ENCODE measurements around the gene LRRC8D. TPM values are rescaled to one million over a fixed set of nuclear protein-coding genes. Genes with fewer than 3 reads are reported as not detected.

Gene LRRC8D
- total RNA-seq, 1 experiment from 2014 or later = 22.3 TPM

DNA sequence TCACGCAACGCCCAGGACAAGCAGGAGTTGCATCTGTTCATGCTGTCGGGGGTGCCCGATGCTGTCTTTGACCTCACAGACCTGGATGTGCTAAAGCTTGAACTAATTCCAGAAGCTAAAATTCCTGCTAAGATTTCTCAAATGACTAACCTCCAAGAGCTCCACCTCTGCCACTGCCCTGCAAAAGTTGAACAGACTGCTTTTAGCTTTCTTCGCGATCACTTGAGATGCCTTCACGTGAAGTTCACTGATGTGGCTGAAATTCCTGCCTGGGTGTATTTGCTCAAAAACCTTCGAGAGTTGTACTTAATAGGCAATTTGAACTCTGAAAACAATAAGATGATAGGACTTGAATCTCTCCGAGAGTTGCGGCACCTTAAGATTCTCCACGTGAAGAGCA, 113.6 kb downstream of the LRRC8D start:
- no peak for DNase-seq
- Mint-ChIP-seq H3K4me1 (ENCODE audit: low read depth, unreplicated experiment) (no peaks in the 10 kb centered on the region), H3K9me3 (ENCODE audit: low read depth, unreplicated experiment) (no peaks in the 10 kb centered on the region), H3K27me3 (ENCODE audit: unreplicated experiment) (no peaks in the 10 kb centered on the region), H3K27ac (ENCODE audit: unreplicated experiment) (no peak overlapping the region), H3K36me3 (ENCODE audit: insufficient read depth, unreplicated experiment) (peaks cover under 1% of the 10 kb centered on the region), H3K4me3 (ENCODE audit: low read depth, unreplicated experiment) (no peak overlapping the region)
- TF ChIP-seq, protein P1, sequence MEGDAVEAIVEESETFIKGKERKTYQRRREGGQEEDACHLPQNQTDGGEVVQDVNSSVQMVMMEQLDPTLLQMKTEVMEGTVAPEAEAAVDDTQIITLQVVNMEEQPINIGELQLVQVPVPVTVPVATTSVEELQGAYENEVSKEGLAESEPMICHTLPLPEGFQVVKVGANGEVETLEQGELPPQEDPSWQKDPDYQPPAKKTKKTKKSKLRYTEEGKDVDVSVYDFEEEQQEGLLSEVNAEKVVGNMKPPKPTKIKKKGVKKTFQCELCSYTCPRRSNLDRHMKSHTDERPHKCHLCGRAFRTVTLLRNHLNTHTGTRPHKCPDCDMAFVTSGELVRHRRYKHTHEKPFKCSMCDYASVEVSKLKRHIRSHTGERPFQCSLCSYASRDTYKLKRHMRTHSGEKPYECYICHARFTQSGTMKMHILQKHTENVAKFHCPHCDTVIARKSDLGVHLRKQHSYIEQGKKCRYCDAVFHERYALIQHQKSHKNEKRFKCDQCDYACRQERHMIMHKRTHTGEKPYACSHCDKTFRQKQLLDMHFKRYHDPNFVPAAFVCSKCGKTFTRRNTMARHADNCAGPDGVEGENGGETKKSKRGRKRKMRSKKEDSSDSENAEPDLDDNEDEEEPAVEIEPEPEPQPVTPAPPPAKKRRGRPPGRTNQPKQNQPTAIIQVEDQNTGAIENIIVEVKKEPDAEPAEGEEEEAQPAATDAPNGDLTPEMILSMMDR (IDR thresholded peaks at IDR 0.05; ENCODE audit: unreplicated experiment) = no peak
- no TSS peak for BruUV-seq (replicated peaks)
- intact Hi-C loops (cut with micrococcal nuclease; ENCODE audit: unreplicated experiment) = no loop called here
- CTCF ChIA-PET = interaction anchor here (0.7 kb wide), 2 partner anchors 10 to 16 kb away, joined by 3 read pairs; no protein-coding TSS in a partner anchor

DNA sequence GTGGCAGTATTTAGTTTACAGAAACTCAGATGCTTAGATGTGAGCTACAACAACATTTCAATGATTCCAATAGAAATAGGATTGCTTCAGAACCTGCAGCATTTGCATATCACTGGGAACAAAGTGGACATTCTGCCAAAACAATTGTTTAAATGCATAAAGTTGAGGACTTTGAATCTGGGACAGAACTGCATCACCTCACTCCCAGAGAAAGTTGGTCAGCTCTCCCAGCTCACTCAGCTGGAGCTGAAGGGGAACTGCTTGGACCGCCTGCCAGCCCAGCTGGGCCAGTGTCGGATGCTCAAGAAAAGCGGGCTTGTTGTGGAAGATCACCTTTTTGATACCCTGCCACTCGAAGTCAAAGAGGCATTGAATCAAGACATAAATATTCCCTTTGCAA, 114.4 kb downstream of the LRRC8D start:
- no peak for DNase-seq
- Mint-ChIP-seq H3K4me3 (ENCODE audit: low read depth, unreplicated experiment) (no peak overlapping the region), H3K9me3 (ENCODE audit: low read depth, unreplicated experiment) (no peaks in the 10 kb centered on the region), H3K4me1 (ENCODE audit: low read depth, unreplicated experiment) (no peaks in the 10 kb centered on the region), H3K36me3 (ENCODE audit: insufficient read depth, unreplicated experiment) (peaks cover 5% of the 10 kb centered on the region), H3K27ac (ENCODE audit: unreplicated experiment) (no peak overlapping the region), H3K27me3 (ENCODE audit: unreplicated experiment) (no peaks in the 10 kb centered on the region)
- no TSS peak for BruUV-seq (replicated peaks)
- CTCF ChIA-PET = interaction anchor here (0.7 kb wide), 1 partner anchor 15 kb away, joined by 3 read pairs; no protein-coding TSS in a partner anchor
- intact Hi-C loops (cut with micrococcal nuclease; ENCODE audit: unreplicated experiment) = no loop called here
- TF ChIP-seq, protein P1 (IDR thresholded peaks at IDR 0.05; ENCODE audit: unreplicated experiment) = no peak

DNA sequence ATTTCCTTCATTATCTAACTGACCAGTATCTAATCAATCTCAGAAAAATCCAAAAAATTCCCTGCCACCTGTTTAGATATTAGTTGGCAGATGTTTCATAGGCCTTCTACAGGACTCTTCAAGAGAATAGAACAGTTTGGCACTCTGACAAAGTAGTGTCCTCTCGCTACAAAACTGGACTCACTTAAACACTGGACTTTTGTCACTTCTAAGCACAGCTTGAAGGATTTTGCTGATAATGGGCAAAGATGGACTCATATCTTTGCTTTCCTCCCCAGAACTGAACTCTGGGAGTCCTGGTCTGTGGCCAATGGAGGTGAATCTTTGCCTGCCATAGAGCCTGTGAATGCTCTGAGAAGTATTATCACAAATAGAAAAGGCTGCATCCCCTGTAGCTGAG, 115.9 kb downstream of the LRRC8D start:
- TF ChIP-seq, protein P1 (IDR thresholded peaks at IDR 0.05; ENCODE audit: unreplicated experiment) = no peak
- BruUV-seq (replicated peaks) = no TSS peak
- Mint-ChIP-seq H3K4me1 (ENCODE audit: low read depth, unreplicated experiment) (no peaks in the 10 kb centered on the region), H3K27me3 (ENCODE audit: unreplicated experiment) (no peaks in the 10 kb centered on the region), H3K36me3 (ENCODE audit: insufficient read depth, unreplicated experiment) (peaks cover 5% of the 10 kb centered on the region), H3K9me3 (ENCODE audit: low read depth, unreplicated experiment) (no peaks in the 10 kb centered on the region), H3K27ac (ENCODE audit: unreplicated experiment) (no peak overlapping the region), H3K4me3 (ENCODE audit: low read depth, unreplicated experiment) (no peak overlapping the region)
- CTCF ChIA-PET = no interaction called here
- no peak for DNase-seq
- intact Hi-C loops (cut with micrococcal nuclease; ENCODE audit: unreplicated experiment) = no loop called here

DNA sequence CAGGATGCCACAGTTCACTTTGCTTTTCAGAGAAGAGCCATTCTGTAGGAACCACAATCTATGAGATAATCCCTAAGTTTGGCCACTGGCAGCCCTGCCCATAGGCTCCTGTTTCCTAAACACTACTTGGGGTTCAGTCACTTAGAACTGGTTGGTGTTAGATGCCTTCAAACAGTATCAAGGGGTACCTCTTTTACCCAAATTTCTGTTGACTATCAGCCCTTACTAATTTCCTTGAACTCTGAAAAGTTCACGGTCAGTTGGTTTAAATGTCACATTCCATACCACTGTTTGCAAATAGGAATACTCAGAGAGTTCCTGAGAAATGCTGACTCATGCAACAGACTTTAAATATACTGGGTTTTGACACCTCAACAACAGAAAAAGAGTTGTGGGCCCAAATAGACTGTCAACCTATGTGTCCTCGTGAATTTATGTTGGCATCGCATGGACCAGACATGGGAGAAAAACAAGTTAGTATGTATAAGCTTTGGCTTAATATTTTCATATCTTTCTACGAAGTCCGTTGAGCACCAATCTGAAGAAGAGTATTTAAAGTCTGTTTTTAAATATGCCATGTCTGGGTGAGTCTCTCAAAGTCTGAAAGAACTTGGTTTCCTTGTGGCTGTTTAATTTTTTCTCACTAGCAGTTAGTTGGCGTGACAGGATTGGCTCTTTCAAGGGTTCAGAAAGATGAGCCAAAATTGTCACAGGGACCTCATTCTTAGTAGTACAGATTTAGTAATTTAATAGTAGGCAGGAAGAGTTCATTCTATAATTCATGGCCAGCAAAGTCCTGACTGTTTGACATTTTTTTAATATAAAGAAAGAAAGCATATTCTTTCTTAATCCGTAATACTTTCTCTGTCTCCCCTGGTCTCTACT, 117.6 kb downstream of the LRRC8D start:
- Mint-ChIP-seq H3K27ac (ENCODE audit: unreplicated experiment) (no peak overlapping the region), H3K27me3 (ENCODE audit: unreplicated experiment) (no peaks in the 10 kb centered on the region), H3K4me1 (ENCODE audit: low read depth, unreplicated experiment) (no peaks in the 10 kb centered on the region), H3K9me3 (ENCODE audit: low read depth, unreplicated experiment) (no peaks in the 10 kb centered on the region), H3K4me3 (ENCODE audit: low read depth, unreplicated experiment) (no peak overlapping the region), H3K36me3 (ENCODE audit: insufficient read depth, unreplicated experiment) (peaks cover 5% of the 10 kb centered on the region)
- CTCF ChIA-PET = no interaction called here
- TF ChIP-seq, protein P1 (IDR thresholded peaks at IDR 0.05; ENCODE audit: unreplicated experiment) = no peak
- intact Hi-C loops (cut with micrococcal nuclease; ENCODE audit: unreplicated experiment) = no loop called here
- no peak for DNase-seq
- BruUV-seq (replicated peaks) = no TSS peak

All from Calu3 (cell line).